Activated CD4-positive, CD25-positive, alpha-beta regulatory T cell treated with anti-CD3 and anti-CD28 coated beads, Interleukin-2, amount 50 U/mL, for 72 hours (primary cell): Measurements from ENCODE around the gene CERCAM.
A peak's percentile ranks its signal among the peaks of the same experiment; 100 is the strongest.
"Not testable (repeated sequence)": the region's sequence is repeated elsewhere in the genome, so short reads cannot be mapped to it uniquely, and the experiment has no call there.

Source experiments
- DNase-seq: peaks from one replicate; pipeline ENCODE4 v3.0.0; 2021

The CERCAM gene

DNA sequence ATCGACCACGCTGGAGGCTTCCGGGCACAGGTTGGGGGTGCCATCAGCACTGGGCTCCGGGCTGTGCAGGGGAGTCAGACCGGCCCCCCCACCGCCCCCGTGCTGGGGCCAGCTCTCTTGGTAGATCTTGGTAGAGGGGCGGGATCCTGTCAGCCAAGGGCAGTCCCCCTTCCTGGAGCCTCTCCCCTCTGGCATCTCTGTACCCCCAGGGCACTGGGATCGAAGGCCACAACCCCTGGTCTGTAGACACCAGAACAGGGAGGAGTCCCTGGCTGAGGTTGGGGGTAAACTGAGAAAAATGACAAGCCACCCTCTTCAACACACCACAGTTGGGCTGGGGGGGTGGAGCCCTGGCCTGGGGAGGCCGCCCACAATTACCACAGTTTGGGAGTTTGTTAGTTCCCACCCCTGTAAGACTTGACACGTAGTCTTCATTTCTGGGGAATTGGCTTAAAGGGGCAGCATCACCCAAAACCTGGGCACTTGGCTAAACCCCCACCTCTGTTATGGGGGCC lies 882 bp downstream of the CERCAM start:
- DNase-seq = no peak

DNA sequence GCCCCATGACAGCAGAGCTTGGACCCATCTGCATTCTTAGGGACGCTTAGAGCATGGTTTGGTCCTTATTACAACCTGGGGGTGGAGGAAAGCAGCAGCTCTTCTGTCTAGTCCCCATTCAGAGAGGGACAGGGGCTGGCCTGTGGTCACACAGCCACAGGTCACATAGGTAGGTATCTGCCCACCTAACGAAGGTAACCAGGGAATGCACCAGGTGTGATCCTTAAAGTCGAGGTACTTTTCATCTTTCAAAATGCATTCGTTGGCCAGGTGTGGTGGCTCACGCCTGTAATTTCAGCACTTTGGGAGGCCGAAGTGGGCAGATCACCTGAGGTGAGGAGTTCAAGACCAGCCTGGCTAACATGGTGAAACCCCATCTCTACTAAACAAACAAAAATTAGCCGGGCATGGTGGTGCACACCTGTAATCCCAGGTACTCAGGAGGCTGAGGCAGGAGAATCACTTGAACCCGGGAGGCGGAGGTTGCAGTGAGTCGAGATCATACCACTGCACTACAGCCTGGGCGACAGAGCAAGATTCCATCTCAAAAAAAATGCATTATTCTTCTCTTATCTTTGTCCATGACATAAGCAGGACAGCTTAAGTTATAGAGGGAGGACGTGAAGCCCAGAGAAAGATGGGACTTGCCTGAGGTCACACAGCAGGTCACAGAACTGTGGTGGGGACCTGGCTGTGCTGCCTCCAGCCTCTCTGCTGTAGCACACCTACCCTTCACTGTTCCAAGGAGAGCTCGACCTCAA lies 1.5 kb downstream of the CERCAM start:
- DNase-seq = not testable (repeated sequence)

GRCh38 chr9:128422783-128423150 lies 2.1 kb downstream of the CERCAM start:
- no peak for DNase-seq

DNA sequence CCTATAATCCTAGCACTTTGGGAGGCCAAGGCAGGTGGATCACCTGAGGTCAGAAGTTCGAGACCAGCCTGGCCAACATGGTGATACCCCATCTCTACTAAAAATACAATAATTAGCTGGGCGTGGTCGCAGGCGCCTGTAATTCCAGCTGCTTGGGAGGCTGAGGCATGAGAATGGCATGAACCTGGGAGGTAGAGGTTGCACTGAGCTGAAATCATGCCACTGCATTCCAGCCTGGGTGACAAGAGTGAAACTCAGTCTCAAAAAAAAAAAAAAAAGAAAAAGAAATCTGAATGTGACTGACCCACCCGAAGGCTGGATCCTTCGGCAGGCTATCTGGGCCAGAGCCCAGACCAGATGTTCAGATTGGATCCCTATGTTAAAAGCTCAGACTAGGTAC lies 2.7 kb downstream of the CERCAM start:
- not testable (repeated sequence) for DNase-seq

DNA sequence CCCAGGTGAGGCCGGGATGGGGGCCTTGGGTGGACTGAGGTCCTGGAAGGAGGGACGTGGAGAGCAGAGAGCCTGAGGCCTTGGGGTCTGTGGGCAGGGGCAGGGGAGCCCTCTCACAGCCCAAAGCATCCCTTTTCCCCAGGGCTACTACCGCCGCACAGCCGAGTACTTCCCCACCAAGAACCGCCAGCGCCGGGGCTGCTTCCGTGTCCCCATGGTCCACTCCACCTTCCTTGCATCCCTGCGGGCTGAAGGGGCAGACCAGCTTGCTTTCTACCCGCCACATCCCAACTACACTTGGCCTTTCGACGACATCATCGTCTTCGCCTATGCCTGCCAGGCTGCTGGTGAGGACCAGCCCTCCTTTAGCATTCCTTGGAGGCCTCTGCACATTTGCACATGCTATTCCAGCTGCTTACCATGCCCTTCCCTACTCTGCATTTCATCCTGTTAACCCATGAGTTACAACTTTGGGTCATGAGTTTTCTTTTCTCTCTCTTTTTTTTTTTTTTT lies 3.7 kb downstream of the CERCAM start:
- no peak for DNase-seq

DNA sequence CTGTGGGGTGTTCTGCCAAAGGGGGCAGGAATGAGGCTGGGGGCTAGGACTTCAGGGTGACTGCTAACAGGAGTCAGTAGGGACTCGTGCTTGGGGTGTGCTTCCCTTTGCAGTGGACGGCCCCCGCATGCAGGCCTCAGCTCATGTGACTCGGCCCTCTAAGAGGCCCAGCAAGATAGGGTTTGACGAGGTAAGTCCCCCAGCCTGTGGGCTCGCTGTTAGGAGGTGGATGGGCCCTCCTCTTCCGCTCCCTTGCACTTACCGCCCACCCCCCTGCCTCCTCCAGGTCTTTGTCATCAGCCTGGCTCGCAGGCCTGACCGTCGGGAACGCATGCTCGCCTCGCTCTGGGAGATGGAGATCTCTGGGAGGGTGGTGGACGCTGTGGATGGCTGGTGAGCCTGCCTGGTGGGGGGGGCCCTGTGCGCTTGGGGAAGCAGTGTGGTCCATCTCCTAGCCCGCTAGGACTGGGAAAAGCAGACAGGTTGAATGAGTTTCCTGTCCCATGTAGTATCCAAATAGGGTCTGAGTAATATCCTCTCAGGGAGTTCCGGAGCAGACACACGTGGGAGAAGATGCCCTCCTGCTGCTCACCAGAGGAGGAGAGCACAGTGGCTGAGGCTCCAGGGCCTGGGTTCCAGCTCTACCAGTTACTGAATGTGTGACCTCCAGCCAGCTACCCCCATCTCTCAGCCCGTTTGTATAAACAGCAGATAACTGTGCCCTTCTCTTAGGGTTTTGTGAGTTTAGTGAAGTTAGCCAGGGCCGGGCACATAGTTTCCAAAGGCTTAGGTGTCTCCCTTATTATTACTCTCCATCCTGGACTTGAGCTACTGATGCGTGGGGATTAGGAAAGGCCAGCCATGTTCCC lies 8.2 kb downstream of the CERCAM start:
- DNase-seq = no peak

- DNase-seq = no peak
Measured at GRCh38 chr9:128429513-128430086, 8.9 kb downstream of the CERCAM start.

DNA sequence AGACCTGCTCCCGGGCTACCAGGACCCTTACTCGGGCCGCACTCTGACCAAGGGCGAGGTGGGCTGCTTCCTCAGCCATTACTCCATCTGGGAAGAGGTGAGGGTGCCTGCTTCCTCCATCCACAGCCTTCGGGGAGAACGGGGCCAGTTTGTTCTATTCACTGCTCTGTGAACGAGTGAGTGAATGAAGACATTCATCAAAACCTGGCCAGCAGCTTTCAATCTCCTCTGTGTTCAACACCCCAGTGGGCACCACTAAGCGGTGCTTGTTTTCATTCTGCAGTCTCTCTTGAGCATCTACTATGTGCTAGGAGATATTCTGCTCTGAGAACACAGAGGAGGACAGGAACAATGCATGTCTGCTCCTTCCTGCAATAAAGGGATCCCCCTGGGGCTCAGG lies 10.6 kb downstream of the CERCAM start:
- no peak for DNase-seq

- no peak for DNase-seq
Measured at GRCh38 chr9:128434340-128434739, 13.7 kb downstream of the CERCAM start.

DNA sequence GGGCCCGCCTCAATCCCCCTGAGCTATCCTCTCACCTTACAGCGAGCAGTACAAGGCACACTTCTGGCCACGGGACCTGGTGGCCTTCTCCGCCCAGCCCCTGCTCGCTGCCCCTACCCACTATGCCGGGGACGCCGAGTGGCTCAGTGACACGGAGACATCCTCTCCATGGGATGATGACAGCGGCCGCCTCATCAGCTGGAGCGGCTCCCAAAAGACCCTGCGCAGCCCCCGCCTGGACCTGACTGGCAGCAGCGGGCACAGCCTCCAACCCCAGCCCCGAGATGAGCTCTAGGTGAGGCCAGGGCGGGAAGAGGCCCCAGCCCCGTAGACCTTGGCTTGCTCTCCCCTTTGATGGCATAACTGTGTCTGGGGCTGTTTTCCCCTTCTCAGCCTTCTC lies 15.0 kb downstream of the CERCAM start:
- DNase-seq = no peak

GRCh38 chr9:128438343-128439109 lies 17.9 kb downstream of the CERCAM start:
- DNase-seq = peak; percentile 93

GRCh38 chr9:128439273-128439672 lies 18.6 kb downstream of the CERCAM start:
- DNase-seq = no peak

GRCh38 chr9:128442150-128442549 lies 21.5 kb downstream of the CERCAM start:
- DNase-seq = no peak

DNA sequence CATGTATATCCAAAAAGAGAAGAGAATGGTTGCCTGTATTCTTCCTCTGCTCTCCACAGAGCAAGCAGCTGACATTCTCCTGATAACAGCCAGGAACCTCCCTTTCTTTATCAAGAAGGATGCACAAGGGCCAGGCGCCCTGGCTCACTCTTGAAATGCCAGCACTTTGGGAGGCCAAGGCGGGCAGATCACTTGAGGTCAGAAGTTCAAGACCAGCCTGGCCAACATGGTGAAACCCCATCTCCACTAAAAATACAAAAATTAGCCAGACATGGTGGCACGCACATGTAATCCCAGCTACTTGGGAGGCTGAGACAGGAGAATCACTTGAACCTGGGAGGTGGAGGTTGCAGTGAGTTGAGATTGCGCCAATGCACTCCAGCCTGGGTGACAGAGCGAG lies 25.8 kb downstream of the CERCAM start:
- not testable (repeated sequence) for DNase-seq

DNA sequence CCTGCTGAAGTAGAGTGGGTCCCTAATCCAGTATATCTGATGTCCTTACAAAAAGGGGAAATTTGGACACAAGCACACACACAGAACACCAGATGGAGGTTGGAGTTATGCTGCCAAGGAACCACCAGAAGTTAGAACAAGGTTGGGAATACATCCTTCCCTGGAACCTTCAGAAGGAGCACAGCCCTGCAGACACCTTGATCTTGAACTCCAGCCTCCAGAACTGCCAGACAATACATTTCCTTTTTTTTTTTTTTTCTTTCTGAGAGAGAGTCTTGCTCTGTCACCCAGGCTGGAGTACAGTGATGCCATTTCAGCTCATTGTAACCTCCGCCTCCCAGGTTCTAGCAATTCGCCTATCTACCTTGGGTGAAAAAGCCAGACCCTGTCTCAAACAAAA lies 28.1 kb downstream of the CERCAM start:
- no peak for DNase-seq

GRCh38 chr9:128454991-128455390 lies 34.3 kb downstream of the CERCAM start:
- DNase-seq = no peak

- peak; percentile 99 for DNase-seq
Measured at GRCh38 chr9:128455849-128456612, 35.4 kb downstream of the CERCAM start, which contains the start of gene ODF2. Gene ODF2 (plus strand): TSS chr9:128456006. CDS start chr9:128456092, 86 bp downstream.

GRCh38 chr9:128456613-128457061 lies 36.0 kb downstream of the CERCAM start:
- peak; percentile 69 for DNase-seq

DNA sequence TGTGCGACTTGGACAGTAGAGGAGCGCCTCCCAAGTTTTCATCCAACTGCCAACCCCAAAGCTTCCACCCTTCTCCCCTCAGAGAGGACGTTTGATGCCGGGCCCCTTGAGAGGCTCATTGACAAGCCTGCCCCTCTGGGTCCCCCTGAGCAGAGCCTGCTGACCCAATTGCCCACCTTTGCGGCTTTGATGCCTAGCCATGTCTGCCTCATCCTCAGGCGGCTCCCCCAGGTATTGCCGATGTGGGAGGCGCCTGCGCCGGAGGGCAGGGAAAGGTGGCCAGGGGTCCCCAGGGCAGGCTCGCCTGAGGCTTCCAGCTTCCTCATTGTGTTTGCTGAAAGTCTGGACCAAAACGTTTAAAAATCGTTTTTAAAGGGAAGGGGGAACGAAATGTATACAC lies 36.5 kb downstream of the CERCAM start:
- DNase-seq = no peak

DNA sequence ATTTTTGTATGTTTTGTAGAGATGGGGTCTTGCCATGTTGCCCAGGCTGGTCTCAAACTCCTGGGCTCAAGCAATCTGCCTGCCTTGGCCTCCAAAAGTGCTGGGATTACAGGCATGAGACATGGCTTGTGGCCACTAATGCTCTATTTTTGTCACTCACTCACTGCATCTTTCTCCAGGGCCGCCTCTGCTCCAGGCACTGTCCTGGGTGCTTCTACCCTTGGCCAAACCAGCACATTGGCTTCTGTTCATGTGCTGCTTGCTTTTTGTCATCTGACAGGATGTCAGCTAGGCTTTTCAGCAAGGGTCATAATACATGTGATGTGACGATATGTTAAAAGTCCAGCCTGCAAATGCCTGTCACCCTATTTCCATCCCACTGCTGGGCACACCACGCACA lies 38.4 kb downstream of the CERCAM start:
- DNase-seq = no peak

DNA sequence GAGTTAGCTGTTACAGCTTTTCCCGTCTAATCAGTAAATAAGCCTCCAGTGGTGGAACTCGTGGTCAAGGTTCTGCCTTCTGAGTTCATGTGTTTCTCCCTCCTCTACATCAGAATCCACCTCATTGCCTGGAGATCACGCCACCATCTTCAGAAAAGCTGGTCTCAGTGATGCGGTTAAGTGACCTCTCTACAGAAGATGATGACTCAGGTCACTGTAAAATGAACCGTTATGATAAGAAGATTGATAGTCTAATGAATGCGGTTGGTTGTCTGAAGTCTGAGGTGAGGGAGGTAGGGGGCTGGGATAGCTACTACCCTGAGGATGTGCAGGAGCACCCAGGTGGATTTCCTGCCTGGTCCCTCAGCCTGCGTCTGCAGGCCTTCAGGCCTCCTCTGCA lies 48.4 kb downstream of the CERCAM start:
- no peak for DNase-seq

DNA sequence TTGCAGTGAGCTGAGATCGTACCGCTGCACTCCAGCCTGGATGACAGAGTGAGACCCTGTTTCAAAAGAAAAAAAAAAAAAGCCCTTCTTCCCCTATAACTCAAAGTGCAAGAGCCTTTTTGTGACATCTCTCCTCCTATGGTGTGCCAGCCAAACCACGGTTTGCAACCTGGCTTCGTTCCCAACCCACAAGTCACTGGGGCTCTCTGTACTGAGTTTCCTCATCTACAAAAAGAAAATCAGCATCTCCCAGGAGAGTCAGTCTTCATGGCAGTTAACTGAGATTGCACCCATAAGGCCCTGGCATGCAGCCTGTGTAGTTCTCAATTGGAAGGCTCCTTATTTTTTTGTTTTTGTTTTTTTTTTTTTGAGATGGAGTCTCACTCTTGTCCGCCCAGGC lies 49.9 kb downstream of the CERCAM start:
- no peak for DNase-seq
